HG03342 (cell line): ENCODE data around the gene SOST.

Experiments
- ATAC-seq: cut with Tn5 transposase; IDR thresholded peaks from one replicate; pipeline ENCODE4 v1.9.1; 2021; ENCODE audit warnings: mild to moderate bottlenecking, moderate library complexity; ENCODE audit not compliant: unreplicated experiment

SOST gene

DNA sequence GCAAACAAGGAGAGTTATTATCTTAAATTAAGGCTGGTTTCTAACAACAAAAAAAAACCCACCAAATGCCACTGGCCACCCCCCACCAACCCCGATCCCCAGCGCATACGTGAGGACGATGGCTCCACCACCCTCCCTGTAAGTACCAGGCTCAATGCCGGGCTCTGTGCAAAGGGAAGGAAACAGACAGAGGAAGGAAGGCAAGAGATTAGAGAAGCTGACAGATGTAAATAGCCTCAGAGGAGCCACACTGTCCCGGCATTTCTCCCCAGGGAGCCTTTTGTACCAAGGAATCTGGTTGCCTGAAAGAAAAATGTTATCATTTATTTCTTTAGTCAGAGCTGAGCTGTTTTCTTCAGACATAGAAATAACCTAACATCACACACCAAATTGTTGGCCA is 13.1 kb downstream of the SOST start:
- no peak for ATAC-seq

DNA sequence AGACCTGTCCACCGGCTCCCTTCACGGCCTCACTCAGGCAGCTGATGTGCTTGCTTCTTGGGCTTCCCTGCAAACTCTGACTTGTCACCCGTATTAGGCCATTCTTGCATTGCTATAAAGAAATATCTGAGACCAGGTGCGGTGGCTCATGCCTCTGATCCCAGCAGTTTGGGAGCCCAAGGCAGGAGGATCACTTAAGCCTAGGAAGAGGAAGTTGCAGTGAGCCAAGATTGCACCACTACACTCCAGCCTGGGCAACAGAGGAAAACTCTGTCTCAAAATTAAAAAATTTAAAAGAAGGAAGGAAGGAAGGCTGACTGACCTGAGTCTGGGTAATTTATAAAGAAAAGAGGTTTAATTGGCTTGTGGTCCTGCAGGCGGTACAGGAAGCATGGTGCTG is 17.0 kb downstream of the SOST start:
- ATAC-seq: no peak

- ATAC-seq: no peak
Measured at GRCh38 chr17:43740541-43740940, 18.1 kb downstream of the SOST start.

- no peak for ATAC-seq
Measured at GRCh38 chr17:43737722-43738121, 20.9 kb downstream of the SOST start.

DNA sequence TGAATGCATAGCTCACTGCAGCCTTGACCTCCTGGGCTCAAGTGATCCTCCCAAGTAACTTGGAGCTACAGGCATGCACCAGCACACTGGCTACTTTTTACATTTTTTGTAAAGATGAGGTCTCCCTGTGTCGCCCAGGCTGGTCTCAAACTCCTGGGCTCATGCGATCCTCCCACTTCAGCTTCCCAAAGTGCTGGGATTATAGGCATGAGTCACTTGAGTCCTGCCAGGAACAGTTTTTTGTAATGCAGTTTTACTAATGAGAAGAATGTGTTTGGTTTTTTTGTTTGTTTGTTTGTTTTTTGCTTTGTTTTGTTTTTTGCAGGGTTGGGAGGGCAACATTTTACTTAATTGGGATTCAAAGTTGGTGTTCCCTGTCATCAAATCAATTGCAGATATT is 22.2 kb downstream of the SOST start:
- no peak for ATAC-seq

GRCh38 chr17:43734376-43734775 is 24.2 kb downstream of the SOST start:
- ATAC-seq: no peak

DNA sequence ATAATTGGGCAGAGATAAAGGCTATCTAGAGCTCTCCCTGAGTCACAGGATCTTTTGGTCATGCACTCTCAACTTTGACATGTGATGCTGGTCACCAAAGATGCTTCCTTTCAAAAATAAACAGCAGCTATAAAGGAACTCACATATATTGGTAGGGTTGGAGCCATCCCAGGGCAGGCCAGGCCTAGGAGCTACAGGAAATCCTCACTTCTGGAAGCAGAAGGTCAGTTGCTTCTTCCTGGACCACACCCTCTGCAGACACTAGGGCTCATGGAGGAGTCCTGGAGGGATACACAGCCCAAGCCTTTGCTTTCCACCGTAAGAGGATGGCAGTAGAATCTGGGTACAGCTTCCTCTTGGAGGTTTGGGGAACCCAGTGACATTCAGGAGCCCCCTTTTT is 24.6 kb downstream of the SOST start:
- ATAC-seq: no peak

- ATAC-seq: no peak
Measured at GRCh38 chr17:43732958-43733357, 25.6 kb downstream of the SOST start.

DNA sequence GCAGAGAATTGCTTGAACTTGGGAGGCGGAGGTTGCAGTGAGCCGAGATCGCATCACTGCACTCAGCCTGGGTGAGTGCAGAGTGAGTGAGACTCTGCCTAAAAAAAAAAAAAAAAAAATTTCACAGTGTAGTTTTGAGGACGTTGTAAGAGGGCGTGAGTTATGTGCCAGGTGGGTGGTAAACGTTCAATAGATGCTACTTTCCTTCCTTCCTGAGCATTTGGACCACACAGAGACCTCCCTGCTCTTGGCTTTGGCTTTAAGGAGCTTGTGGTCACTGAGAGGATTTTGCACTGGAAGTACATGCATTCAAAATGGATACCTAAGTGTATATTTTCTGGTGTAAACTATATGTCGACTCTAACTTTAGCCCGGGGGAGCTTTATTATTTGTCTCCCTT is 30.5 kb downstream of the SOST start:
- ATAC-seq: no peak

DNA sequence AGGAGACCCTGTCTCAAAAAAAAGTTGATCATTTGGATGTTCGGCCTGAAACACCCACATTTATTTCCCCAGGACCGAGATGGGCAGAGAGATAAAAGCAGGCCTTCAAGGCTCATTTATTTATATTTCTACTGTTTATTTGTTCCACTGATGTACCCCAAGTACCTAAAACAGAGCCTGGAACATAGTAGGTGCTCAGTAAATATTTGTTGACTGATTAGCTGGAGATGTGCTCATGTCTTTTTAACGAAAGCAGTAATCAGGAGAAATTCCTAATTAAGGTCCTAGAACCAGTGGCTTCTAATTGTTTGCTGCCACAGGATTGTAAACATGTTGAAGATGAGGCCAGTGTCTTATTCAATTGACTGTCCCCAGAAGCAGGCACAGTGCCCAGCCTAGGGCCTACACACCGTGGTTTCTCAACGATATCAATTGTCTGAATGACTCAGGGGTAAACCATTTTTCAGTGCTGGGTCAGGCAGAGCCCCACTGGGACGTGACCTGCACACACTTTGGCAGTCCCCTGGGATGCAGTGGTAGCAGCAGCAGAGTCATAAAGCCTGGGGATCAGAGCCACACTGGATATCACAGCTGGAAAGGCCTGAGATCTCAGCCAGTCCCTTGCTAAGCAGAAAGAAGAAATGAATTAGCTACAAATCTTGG is 34.8 kb downstream of the SOST start:
- no peak for ATAC-seq

DNA sequence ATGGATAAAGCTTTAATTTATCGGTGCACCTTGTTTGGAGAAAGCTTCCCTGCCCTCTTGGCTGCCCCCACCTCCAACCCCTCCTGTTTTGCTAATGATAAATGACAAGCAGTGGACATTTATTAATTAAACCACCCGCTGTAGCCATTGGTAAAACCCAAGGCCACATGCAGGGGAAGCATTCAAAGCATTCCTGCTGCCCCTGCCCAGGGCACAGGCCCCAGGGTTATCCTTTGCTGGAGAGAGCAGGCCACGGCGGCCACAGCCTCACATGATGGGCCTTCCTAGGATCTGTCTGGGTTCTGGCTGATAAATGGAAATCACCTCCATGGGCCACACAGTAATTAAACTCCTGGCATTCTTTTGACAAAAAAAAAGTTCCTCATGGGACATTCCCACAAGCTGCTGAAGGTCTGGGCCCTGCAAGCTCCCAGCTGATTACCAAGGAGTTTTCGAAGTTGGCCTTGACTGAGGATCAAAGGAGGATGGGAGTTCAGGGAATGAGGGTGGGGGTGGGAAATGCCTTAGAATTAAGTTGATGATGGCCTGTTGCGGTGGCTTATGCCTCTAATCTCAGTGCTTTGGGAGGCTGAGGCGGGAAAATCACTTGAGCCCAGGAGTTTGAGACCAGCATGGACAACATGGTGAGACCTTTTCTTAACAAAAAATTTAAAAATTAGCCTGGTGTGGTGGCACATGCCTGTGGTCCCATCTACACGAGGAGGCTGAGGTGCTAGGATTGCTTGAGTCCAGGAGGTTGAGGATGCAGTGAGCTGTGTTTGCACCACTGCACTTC is 35.5 kb downstream of the SOST start:
- ATAC-seq: no peak

DNA sequence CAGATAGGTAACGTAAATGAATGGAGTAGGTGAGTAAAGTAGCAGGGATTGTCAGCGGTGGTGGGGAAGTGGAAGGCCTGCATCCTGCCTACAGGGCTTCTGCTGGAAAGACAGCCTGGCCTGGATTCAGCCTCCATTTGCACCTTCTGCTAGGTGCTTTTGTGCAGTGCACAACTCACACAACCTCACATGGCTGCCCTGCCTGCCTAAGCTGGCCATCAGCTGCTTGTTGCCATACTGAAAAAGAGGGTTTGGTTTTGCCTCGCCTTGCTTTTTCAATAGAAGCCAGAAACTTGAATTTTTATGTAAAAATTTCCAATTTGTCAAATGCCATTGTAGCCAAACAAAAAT is 36.3 kb downstream of the SOST start:
- ATAC-seq: no peak

DNA sequence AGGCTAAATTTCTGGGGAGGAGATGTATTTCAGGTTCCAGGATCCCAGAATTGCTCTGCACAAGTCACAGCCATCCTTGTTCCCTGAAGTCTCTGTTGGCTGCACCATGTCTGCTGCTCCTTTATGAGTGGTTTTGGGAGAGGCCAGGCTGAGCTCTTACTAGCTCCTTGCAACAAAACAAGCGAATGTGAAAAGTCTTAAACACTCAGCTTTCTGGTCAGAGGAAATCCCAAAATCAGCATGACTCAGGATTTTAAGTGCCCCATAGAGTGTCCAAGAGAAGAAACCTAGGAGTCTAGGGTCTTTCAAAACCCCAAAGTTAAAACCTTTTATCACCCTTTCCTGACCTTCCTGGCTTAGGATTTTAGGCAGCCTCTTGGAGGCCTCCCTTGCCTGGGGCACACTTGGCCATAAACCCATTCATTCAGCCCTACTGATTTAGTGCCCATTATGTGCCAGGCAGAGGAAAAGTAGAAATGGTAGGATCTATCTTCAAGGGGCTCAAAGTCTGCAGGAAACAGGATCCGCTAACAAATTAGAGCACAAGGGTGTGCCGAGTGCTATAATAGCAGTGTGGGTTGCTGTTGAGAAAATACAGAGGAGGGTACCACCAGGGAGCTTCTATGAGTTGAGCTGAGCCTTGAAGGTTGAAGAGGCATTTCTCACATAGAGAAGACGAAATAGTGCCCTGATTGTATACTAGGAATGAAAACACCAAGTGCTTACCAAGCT is 36.9 kb downstream of the SOST start:
- ATAC-seq: no peak

GRCh38 chr17:43720311-43721060 is 38.1 kb downstream of the SOST start:
- peak; percentile 73 for ATAC-seq

GRCh38 chr17:43719578-43719977 is 39.0 kb downstream of the SOST start:
- ATAC-seq: no peak

- no peak for ATAC-seq
Measured at GRCh38 chr17:43718544-43718943, 40.0 kb downstream of the SOST start.

DNA sequence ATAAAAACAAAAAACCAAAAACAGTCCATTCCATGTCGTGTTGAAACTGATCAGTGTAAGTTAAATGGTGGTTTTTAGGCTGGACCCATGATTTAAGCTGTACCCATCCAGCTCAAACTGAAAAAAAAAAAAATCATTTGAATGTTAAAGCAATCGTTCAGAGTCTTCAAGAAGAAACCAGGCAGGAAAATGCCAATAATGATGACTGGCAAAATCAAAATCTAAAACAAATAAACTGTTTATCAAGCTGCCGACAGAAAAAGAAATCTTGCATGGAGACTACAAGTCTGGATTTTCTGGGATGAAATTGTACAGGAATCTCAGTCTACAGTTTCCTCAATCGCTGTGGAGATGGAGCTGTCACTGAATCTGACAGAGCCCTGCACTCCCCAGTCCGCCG is 40.7 kb downstream of the SOST start:
- ATAC-seq: no peak

GRCh38 chr17:43714465-43715149 is 44.0 kb downstream of the SOST start:
- ATAC-seq: no peak

GRCh38 chr17:43713494-43714162 is 45.0 kb downstream of the SOST start:
- ATAC-seq: no peak

DNA sequence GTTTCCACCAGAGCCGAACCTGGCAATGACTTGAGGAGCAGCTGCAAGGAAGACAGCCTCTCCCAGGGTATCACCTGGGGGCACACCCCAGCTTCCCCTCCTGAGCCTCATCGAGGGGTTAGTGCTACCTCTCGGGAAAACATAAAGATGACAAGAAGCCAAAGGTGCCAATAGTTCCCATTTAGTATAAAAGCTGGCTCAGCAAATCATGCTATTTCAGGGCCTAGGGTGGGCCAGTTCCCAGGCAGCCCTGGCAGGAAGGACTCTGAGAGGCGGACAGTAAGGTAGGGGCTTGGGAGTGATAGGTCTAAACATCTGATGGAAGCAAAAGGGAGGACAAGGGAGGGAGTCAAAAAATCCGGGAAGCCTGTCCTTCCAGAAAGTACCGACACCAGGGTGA is 46.2 kb downstream of the SOST start:
- ATAC-seq: no peak
